Activated T-helper 17 cell treated with anti-CD3 and anti-CD28 coated beads, Interleukin-2, amount 50 U/mL, for 72 hours (primary cell): ENCODE measurements around the gene B3GNT7. TPM values are rescaled to one million over a fixed set of nuclear protein-coding genes. Genes with fewer than 3 reads are reported as not detected.
A peak's percentile ranks its signal among the peaks of the same experiment; 100 is the strongest.

Source experiments
- ATAC-seq: fragments of 150-1000 bp; cut with Tn5 transposase; replicated peaks from 2 replicates; pipeline ENCODE4 v1.10.0; 2021; ENCODE audit warnings: mild to moderate bottlenecking, moderate library complexity
- H3K27ac Mint-ChIP-seq: one replicate; pipeline ENCODE4 v1.8.0; 2022; ENCODE audit warnings: mixed read lengths
- H3K27me3 Mint-ChIP-seq: one replicate; pipeline ENCODE4 v1.8.0; 2022; ENCODE audit warnings: mixed read lengths
- H3K36me3 Mint-ChIP-seq: one replicate; pipeline ENCODE4 v1.8.0; 2022; ENCODE audit warnings: low read depth, mild to moderate bottlenecking, mixed read lengths
- H3K4me1 Mint-ChIP-seq: one replicate; pipeline ENCODE4 v1.8.0; 2022; ENCODE audit warnings: mixed read lengths
- H3K4me3 Mint-ChIP-seq: one replicate; pipeline ENCODE4 v1.8.0; 2022; ENCODE audit warnings: mild to moderate bottlenecking, mixed read lengths
- H3K9me3 Mint-ChIP-seq: one replicate; pipeline ENCODE4 v1.8.0; 2022; ENCODE audit warnings: mixed read lengths
- total RNA-seq, 2 donors: library from RNA; stranded (reverse); gene quantifications; one replicate each; pipeline ENCODE4 v1.2.3, GENCODE V29; 2022

The B3GNT7 gene
- total RNA-seq, 2 donors from 2014 or later, result 0.19 TPM; not detected in 1

- no peaks in the 10 kb centered on the region for H3K27me3 Mint-ChIP-seq
- H3K9me3 Mint-ChIP-seq, result no peaks in the 10 kb centered on the region
- no peak for ATAC-seq
- H3K27ac Mint-ChIP-seq, result no peak overlapping the region
- H3K36me3 Mint-ChIP-seq, result no peaks in the 10 kb centered on the region
- H3K4me3 Mint-ChIP-seq, result no peak overlapping the region
- H3K4me1 Mint-ChIP-seq, result peaks cover 5% of the 10 kb centered on the region
These were observed 35.1 kb upstream of the B3GNT7 start for GRCh38 chr2:231360401-231360800.

GRCh38 chr2:231360881-231361371, 34.6 kb upstream of the B3GNT7 start:
- Mint-ChIP-seq H3K4me1 (peaks cover 5% of the 10 kb centered on the region), H3K4me3 (no peak overlapping the region), H3K27ac (no peak overlapping the region), H3K27me3 (no peaks in the 10 kb centered on the region), H3K36me3 (no peaks in the 10 kb centered on the region), H3K9me3 (no peaks in the 10 kb centered on the region)
- no peak for ATAC-seq

- Mint-ChIP-seq H3K27me3 (no peaks in the 10 kb centered on the region), H3K36me3 (no peaks in the 10 kb centered on the region), H3K4me1 (peaks cover 5% of the 10 kb centered on the region), H3K9me3 (no peaks in the 10 kb centered on the region), H3K27ac (peak overlapping the region; percentile 82), H3K4me3 (no peak overlapping the region)
- ATAC-seq, result peak; percentile 67
These were observed 33.6 kb upstream of the B3GNT7 start for GRCh38 chr2:231361701-231362554.

GRCh38 chr2:231362555-231363184, 32.8 kb upstream of the B3GNT7 start:
- Mint-ChIP-seq H3K27me3 (no peaks in the 10 kb centered on the region), H3K4me3 (no peak overlapping the region), H3K9me3 (no peaks in the 10 kb centered on the region), H3K36me3 (no peaks in the 10 kb centered on the region), H3K4me1 (peaks cover 5% of the 10 kb centered on the region), H3K27ac (peak overlapping the region; percentile 82)
- peak; percentile 6 for ATAC-seq

GRCh38 chr2:231364061-231364460, 31.4 kb upstream of the B3GNT7 start:
- H3K27me3 Mint-ChIP-seq, result no peaks in the 10 kb centered on the region
- ATAC-seq, result no peak
- H3K4me3 Mint-ChIP-seq, result no peak overlapping the region
- no peaks in the 10 kb centered on the region for H3K9me3 Mint-ChIP-seq
- H3K4me1 Mint-ChIP-seq, result peaks cover 5% of the 10 kb centered on the region
- no peak overlapping the region for H3K27ac Mint-ChIP-seq
- no peaks in the 10 kb centered on the region for H3K36me3 Mint-ChIP-seq

- Mint-ChIP-seq H3K4me3 (no peak overlapping the region), H3K36me3 (no peaks in the 10 kb centered on the region), H3K27me3 (no peaks in the 10 kb centered on the region), H3K4me1 (peaks cover 5% of the 10 kb centered on the region), H3K27ac (no peak overlapping the region), H3K9me3 (no peaks in the 10 kb centered on the region)
- no peak for ATAC-seq
These were observed 30.3 kb upstream of the B3GNT7 start for GRCh38 chr2:231364961-231365810.

GRCh38 chr2:231367178-231367577, 28.3 kb upstream of the B3GNT7 start:
- no peak for ATAC-seq
- H3K27ac Mint-ChIP-seq, result no peak overlapping the region
- no peak overlapping the region for H3K4me3 Mint-ChIP-seq
- H3K27me3 Mint-ChIP-seq, result no peaks in the 10 kb centered on the region
- no peaks in the 10 kb centered on the region for H3K9me3 Mint-ChIP-seq
- H3K4me1 Mint-ChIP-seq, result peaks cover 3% of the 10 kb centered on the region
- H3K36me3 Mint-ChIP-seq, result no peaks in the 10 kb centered on the region

- no peak for ATAC-seq
- no peaks in the 10 kb centered on the region for H3K9me3 Mint-ChIP-seq
- H3K4me1 Mint-ChIP-seq, result no peaks in the 10 kb centered on the region
- no peaks in the 10 kb centered on the region for H3K36me3 Mint-ChIP-seq
- H3K27me3 Mint-ChIP-seq, result no peaks in the 10 kb centered on the region
- no peak overlapping the region for H3K27ac Mint-ChIP-seq
- H3K4me3 Mint-ChIP-seq, result no peak overlapping the region
These were observed 25.7 kb upstream of the B3GNT7 start for GRCh38 chr2:231369580-231370428.

- no peak overlapping the region for H3K4me3 Mint-ChIP-seq
- H3K4me1 Mint-ChIP-seq, result no peaks in the 10 kb centered on the region
- no peak for ATAC-seq
- H3K27me3 Mint-ChIP-seq, result no peaks in the 10 kb centered on the region
- H3K36me3 Mint-ChIP-seq, result no peaks in the 10 kb centered on the region
- H3K9me3 Mint-ChIP-seq, result no peaks in the 10 kb centered on the region
- H3K27ac Mint-ChIP-seq, result no peak overlapping the region
These were observed 25.1 kb upstream of the B3GNT7 start for GRCh38 chr2:231370429-231370748.

- Mint-ChIP-seq H3K4me1 (no peaks in the 10 kb centered on the region), H3K4me3 (no peak overlapping the region), H3K27ac (no peak overlapping the region), H3K27me3 (no peaks in the 10 kb centered on the region), H3K9me3 (no peaks in the 10 kb centered on the region), H3K36me3 (no peaks in the 10 kb centered on the region)
- no peak for ATAC-seq
These were observed 24.6 kb upstream of the B3GNT7 start for GRCh38 chr2:231370749-231371429.

GRCh38 chr2:231371430-231372054, 24.0 kb upstream of the B3GNT7 start:
- no peaks in the 10 kb centered on the region for H3K4me1 Mint-ChIP-seq
- no peak overlapping the region for H3K27ac Mint-ChIP-seq
- H3K9me3 Mint-ChIP-seq, result no peaks in the 10 kb centered on the region
- H3K4me3 Mint-ChIP-seq, result no peak overlapping the region
- no peak for ATAC-seq
- no peaks in the 10 kb centered on the region for H3K36me3 Mint-ChIP-seq
- H3K27me3 Mint-ChIP-seq, result no peaks in the 10 kb centered on the region

- Mint-ChIP-seq H3K27ac (no peak overlapping the region), H3K9me3 (no peaks in the 10 kb centered on the region), H3K4me1 (no peaks in the 10 kb centered on the region), H3K4me3 (no peak overlapping the region), H3K36me3 (no peaks in the 10 kb centered on the region), H3K27me3 (peaks cover 5% of the 10 kb centered on the region)
- no peak for ATAC-seq
These were observed 23.2 kb upstream of the B3GNT7 start for GRCh38 chr2:231372326-231372725.

- no peak overlapping the region for H3K4me3 Mint-ChIP-seq
- H3K27me3 Mint-ChIP-seq, result peaks cover 5% of the 10 kb centered on the region
- ATAC-seq, result no peak
- H3K27ac Mint-ChIP-seq, result no peak overlapping the region
- H3K9me3 Mint-ChIP-seq, result no peaks in the 10 kb centered on the region
- H3K4me1 Mint-ChIP-seq, result no peaks in the 10 kb centered on the region
- no peaks in the 10 kb centered on the region for H3K36me3 Mint-ChIP-seq
These were observed 22.3 kb upstream of the B3GNT7 start for GRCh38 chr2:231373184-231373583.
